Natural killer cell (primary cell): ENCODE results near the gene SMNDC1. TPM values are rescaled to one million over a fixed set of nuclear protein-coding genes. Genes with fewer than 3 reads are reported as not detected.

Experiments
- ATAC-seq, 3 donors: fragments of 150-1000 bp in 2 of 3; fragments of 200-7000 bp in 1 of 3; cut with Tn5 transposase; 1 replicate in 1 of 3; 2 replicates in 2 of 3; pipeline ENCODE4 v1.10.0; 2021; ENCODE audit warnings: mild to moderate bottlenecking in 2 of 3, moderate library complexity in 2 of 3
- DNase-seq, 2 donors: peaks; one replicate each; pipeline versions ENCODE4 v3.0.0 to v3.0.0-alpha.2; 2013 to 2021; ENCODE audit warnings: mixed read lengths in 1 of 2
- H3K27ac ChIP-seq: one replicate; pipeline ENCODE4 v1.5.1; 2013; ENCODE audit warnings: mild to moderate bottlenecking, low read length
- H3K27me3 ChIP-seq: one replicate; pipeline ENCODE4 v1.6.1; 2013; ENCODE audit warnings: low read length; ENCODE audit not compliant: control insufficient read depth, insufficient read depth
- H3K36me3 ChIP-seq: one replicate; pipeline ENCODE4 v1.6.1; 2013; ENCODE audit warnings: low read length; ENCODE audit not compliant: control insufficient read depth, insufficient read depth
- H3K4me1 ChIP-seq: one replicate; pipeline ENCODE4 v1.6.1; 2013; ENCODE audit warnings: low read length; ENCODE audit not compliant: control insufficient read depth, insufficient read depth
- H3K4me3 ChIP-seq: one replicate; pipeline ENCODE4 v1.5.1; 2013; ENCODE audit warnings: low read length
- H3K9me3 ChIP-seq: one replicate; pipeline ENCODE4 v1.6.1; 2013; ENCODE audit warnings: low read length; ENCODE audit not compliant: control insufficient read depth, insufficient read depth
- H3K27ac Mint-ChIP-seq, 2 donors: one replicate each; pipeline ENCODE4 v1.8.0; 2022; ENCODE audit warnings: mild to moderate bottlenecking in 2 of 2, mixed read lengths in 2 of 2, moderate library complexity in 1 of 2
- H3K27me3 Mint-ChIP-seq, 2 donors: one replicate each; pipeline ENCODE4 v1.8.0; 2022; ENCODE audit warnings: low read depth in 2 of 2, mixed read lengths in 2 of 2
- H3K36me3 Mint-ChIP-seq: one replicate; pipeline ENCODE4 v1.8.0; 2022; ENCODE audit warnings: mixed read lengths
- H3K4me1 Mint-ChIP-seq, 2 donors: one replicate each; pipeline ENCODE4 v1.8.0; 2022; ENCODE audit warnings: mixed read lengths in 2 of 2
- H3K4me3 Mint-ChIP-seq: one replicate; pipeline ENCODE4 v1.8.0; 2022; ENCODE audit warnings: mild to moderate bottlenecking, moderate library complexity, mixed read lengths
- H3K9me3 Mint-ChIP-seq, 2 donors: one replicate each; pipeline ENCODE4 v1.8.0; 2022; ENCODE audit warnings: mixed read lengths in 2 of 2
- CTCF ChIP-seq: fragments of 200-600 bp; IDR thresholded peaks from one replicate; pipeline ENCODE4 v1.8.0; 2022; ENCODE audit warnings: antibody characterized with exemption
- WGBS: methylation state at CpG from one replicate; pipeline ENCODE4 v1.1.7; 2013; ENCODE audit warnings: missing lambda C conversion rate; ENCODE audit not compliant: insufficient coverage; 5-methylcytosine and 5-hydroxymethylcytosine counted together
- intact Hi-C: fragments of 100-400 bp; cut with micrococcal nuclease; formaldehyde crosslinking; loops from one replicate; pipeline ENCODE4 v1.14.2; 2022
- total RNA-seq, 4 donors: library from RNA; stranded (reverse); fragments of 120-200 nt in 1 of 4; gene quantifications; one replicate each; pipeline versions ENCODE4 v1.2.3 to v1.2.4, GENCODE V29; 2013 to 2022

SMNDC1 gene
- total RNA-seq, 3 donors from 2014 or later (not counting 1 experiment from before 2014, with no cell fraction given): 53.3 to 56.3 (median 55.3) TPM

- Mint-ChIP-seq H3K36me3 (no peaks in the 10 kb centered on the region), H3K9me3 (no peaks in the 10 kb centered on the region), H3K4me1 (peaks cover 0 to 2% of the 10 kb centered on the region in 2 donors), H3K27me3 (peaks cover 13 to 20% of the 10 kb centered on the region in 2 donors), H3K4me3 (no peak overlapping the region), H3K27ac (no peak overlapping the region)
- TF ChIP-seq CTCF: no peak
- no peaks in the 10 kb centered on the region for H3K4me1 ChIP-seq
- DNase-seq (no peak), ATAC-seq (no peak)
- H3K27me3 ChIP-seq: no peaks in the 10 kb centered on the region
- H3K27ac ChIP-seq: no peak overlapping the region
- no peaks in the 10 kb centered on the region for H3K36me3 ChIP-seq
- H3K9me3 ChIP-seq: no peaks in the 10 kb centered on the region
- intact Hi-C loops: no loop called here
- H3K4me3 ChIP-seq: no peak overlapping the region
Measured at GRCh38 chr10:110348336-110348735, 43.6 kb upstream of the SMNDC1 start.

DNA sequence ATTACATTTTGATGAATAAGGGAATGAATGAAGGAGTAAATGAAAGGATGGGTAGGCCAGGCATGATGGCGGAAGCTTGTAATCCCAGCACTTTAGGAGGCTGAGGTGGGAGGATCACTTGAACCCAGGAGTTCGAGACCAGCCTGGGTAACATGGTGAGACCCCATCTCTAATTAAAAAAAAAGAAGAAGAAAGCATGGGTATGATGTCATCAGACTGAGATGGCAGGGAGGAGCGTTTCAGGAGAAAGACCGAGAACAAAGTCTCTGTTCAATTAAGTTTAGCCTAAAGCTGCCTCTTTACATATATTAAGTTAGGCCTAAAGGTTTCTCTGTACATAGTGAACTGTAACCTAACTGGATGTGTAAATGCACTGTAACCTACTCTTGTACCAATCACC, 42.2 kb upstream of the SMNDC1 start:
- no peak overlapping the region for H3K4me3 ChIP-seq
- Mint-ChIP-seq H3K4me3 (no peak overlapping the region), H3K36me3 (no peaks in the 10 kb centered on the region), H3K27ac (no peak overlapping the region), H3K27me3 (peaks cover 16 to 24% of the 10 kb centered on the region in 2 donors), H3K9me3 (no peaks in the 10 kb centered on the region), H3K4me1 (no peaks in the 10 kb centered on the region)
- ATAC-seq (no peak), DNase-seq (no peak)
- 97% methylated on average over 4 of the region's 4 CpGs for WGBS
- intact Hi-C loops: no loop called here
- H3K27me3 ChIP-seq: no peaks in the 10 kb centered on the region
- no peaks in the 10 kb centered on the region for H3K36me3 ChIP-seq
- TF ChIP-seq CTCF: no peak
- no peaks in the 10 kb centered on the region for H3K4me1 ChIP-seq
- no peak overlapping the region for H3K27ac ChIP-seq
- no peaks in the 10 kb centered on the region for H3K9me3 ChIP-seq

- DNase-seq: no peak
- H3K9me3 Mint-ChIP-seq: no peaks in the 10 kb centered on the region
- H3K27me3 Mint-ChIP-seq: peaks cover 16 to 17% of the 10 kb centered on the region in 2 donors
- H3K36me3 Mint-ChIP-seq: no peaks in the 10 kb centered on the region
- no peak overlapping the region for H3K4me3 ChIP-seq
- H3K4me1 Mint-ChIP-seq: no peaks in the 10 kb centered on the region
- H3K4me3 Mint-ChIP-seq: no peak overlapping the region
- no peak overlapping the region for H3K27ac Mint-ChIP-seq
- H3K9me3 ChIP-seq: no peaks in the 10 kb centered on the region
- H3K36me3 ChIP-seq: no peaks in the 10 kb centered on the region
- no peak for ATAC-seq
- 91% methylated on average over 2 of the region's 4 CpGs for WGBS
- H3K4me1 ChIP-seq: no peaks in the 10 kb centered on the region
- no peak for TF ChIP-seq CTCF
- no peaks in the 10 kb centered on the region for H3K27me3 ChIP-seq
- intact Hi-C loops: no loop called here
- no peak overlapping the region for H3K27ac ChIP-seq
Measured at GRCh38 chr10:110345286-110345685, 40.6 kb upstream of the SMNDC1 start.

DNA sequence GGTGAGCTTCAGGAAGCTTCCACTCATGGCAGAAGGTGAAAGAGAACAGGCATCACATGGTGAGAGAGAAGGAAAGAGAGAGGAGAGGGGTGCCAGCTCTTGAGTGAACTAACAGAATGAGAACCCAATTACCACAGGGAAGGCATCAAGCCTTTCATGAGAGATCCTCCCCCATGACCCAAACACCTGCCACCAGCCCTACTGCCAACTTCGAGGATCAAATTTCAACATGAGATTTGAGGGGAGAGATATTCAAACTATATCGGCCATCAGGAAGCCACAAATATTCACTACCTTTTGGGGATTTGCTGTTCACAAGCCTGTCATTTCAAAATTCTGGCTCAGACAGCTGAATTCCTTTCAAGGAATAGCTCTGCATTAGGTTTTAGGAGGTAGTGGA, 39.9 kb upstream of the SMNDC1 start:
- Mint-ChIP-seq H3K27ac (no peak overlapping the region), H3K36me3 (no peaks in the 10 kb centered on the region), H3K4me3 (no peak overlapping the region), H3K9me3 (no peaks in the 10 kb centered on the region), H3K4me1 (no peaks in the 10 kb centered on the region), H3K27me3 (peaks cover 16 to 20% of the 10 kb centered on the region in 2 donors)
- ATAC-seq (no peak), DNase-seq (no peak)
- H3K4me3 ChIP-seq: no peak overlapping the region
- no peak for TF ChIP-seq CTCF
- no CpG with 5 or more reads among the region's 2 CpGs for WGBS
- H3K9me3 ChIP-seq: no peaks in the 10 kb centered on the region
- intact Hi-C loops: no loop called here
- H3K4me1 ChIP-seq: no peaks in the 10 kb centered on the region
- no peak overlapping the region for H3K27ac ChIP-seq
- no peaks in the 10 kb centered on the region for H3K27me3 ChIP-seq
- H3K36me3 ChIP-seq: no peaks in the 10 kb centered on the region
